Coronary artery (tissue), 2 donors: ENCODE results near the gene LGR5.
"Not testable (repeated sequence)": the region's sequence is repeated elsewhere in the genome, so short reads cannot be mapped to it uniquely, and the experiment has no call there.

Source experiments
- DNase-seq: peaks from one replicate; pipeline ENCODE4 v3.0.0-alpha.2; 2017; ENCODE audit warnings: low spot score
- H3K27ac ChIP-seq, 2 donors: fragments of 200-600 bp; sonication (generic); one replicate each; pipeline ENCODE4 v1.5.1; 2016 to 2019
- H3K4me3 ChIP-seq: fragments of 200-600 bp; sonication (generic); 2 replicates; pipeline ENCODE4 v1.5.1; 2016; ENCODE audit warnings: mild to moderate bottlenecking, moderate library complexity
- TF ChIP-seq, protein P1 (sequence below): fragments of 200-600 bp; sonication (generic); IDR thresholded peaks from one replicate; pipeline ENCODE4 v1.5.1; 2019; ENCODE audit warnings: antibody characterized with exemption

Gene LGR5

DNA sequence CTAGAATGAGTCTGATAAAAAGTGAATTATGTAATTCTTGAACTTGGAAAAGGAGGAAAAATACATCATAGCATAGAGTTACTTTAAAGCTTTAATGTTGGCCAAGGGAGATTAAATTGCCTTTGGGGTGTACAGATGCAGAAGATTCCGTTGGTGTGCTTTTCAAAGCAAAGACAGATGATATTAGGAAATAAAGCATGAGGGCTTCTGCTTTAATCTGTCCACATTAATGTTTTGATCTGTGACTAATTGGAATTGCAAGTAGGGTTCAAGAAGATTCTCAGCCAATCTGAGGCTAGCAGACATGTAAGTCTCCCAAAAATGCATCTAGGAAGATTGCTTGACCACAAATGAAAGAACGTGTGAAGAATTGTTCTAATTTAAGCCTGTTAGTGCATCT is 35.2 kb downstream of the LGR5 start:
- TF ChIP-seq, protein P1, sequence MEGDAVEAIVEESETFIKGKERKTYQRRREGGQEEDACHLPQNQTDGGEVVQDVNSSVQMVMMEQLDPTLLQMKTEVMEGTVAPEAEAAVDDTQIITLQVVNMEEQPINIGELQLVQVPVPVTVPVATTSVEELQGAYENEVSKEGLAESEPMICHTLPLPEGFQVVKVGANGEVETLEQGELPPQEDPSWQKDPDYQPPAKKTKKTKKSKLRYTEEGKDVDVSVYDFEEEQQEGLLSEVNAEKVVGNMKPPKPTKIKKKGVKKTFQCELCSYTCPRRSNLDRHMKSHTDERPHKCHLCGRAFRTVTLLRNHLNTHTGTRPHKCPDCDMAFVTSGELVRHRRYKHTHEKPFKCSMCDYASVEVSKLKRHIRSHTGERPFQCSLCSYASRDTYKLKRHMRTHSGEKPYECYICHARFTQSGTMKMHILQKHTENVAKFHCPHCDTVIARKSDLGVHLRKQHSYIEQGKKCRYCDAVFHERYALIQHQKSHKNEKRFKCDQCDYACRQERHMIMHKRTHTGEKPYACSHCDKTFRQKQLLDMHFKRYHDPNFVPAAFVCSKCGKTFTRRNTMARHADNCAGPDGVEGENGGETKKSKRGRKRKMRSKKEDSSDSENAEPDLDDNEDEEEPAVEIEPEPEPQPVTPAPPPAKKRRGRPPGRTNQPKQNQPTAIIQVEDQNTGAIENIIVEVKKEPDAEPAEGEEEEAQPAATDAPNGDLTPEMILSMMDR = no peak
- H3K27ac ChIP-seq = no peak overlapping the region
- no peak overlapping the region for H3K4me3 ChIP-seq
- no peak for DNase-seq

DNA sequence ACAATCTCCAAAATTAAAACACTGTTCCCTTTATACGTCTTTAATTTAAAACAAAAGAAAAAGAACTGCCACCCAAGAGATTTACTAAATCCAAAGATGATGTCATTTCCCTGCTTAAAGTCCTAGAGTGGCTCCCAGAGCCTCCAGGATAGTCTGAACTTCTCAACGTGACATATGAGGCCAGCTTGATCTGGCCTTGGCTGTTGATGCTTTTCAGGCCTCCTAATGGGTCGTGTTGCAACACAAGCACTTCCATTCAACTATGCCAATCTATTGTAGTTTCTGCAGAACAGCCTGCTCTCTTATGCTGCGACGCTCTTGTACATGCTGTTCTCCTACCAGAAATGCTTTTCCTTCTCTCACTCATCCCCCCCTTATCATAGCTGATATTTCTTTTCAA is 35.7 kb downstream of the LGR5 start:
- TF ChIP-seq, protein P1 = no peak
- no peak overlapping the region for H3K4me3 ChIP-seq
- DNase-seq = no peak
- no peak overlapping the region for H3K27ac ChIP-seq

DNA sequence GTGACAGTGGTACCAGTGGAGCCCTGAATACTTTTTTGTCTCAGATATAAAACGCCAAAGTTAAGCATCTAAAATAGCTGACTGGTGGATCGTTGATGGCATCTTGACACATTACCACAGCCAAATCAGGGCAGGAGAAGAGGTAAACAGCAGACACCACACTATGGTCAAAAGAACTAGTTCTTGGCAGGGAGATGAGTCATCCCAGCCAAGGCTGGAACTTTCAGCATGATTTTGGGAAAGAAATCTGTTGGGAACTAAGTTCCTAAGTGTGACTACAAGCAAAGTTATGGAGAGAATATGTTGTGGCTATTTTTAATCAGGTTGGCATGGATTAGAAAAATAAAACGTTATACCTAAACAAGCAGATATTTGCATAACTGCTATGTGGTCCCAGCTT is 36.9 kb downstream of the LGR5 start:
- Histone ChIP-seq H3K27ac (peak overlapping the region; percentile 27 to 77), H3K4me3 (peak overlapping the region; percentile 2)
- TF ChIP-seq, protein P1 = no peak
- DNase-seq = no peak

DNA sequence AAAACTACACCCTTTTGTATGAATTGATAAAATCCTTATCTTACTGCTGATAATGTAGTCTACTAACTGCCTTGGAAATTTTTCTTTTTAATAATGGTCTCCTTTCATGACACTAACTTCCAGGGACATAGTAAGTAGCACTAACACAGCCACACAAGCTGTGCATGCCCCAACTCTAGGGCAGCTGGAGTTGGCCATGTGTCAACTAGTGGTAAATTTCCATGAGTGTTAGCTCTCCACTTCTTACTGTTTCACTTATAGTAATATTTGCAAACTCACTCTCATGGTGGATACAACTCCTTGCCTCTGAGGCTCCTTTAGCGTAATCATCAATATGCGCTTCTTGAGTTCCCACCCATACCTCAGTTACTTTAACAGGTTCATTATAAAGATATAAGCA is 38.0 kb downstream of the LGR5 start:
- no peak for DNase-seq
- no peak overlapping the region for H3K4me3 ChIP-seq
- H3K27ac ChIP-seq = no peak overlapping the region
- TF ChIP-seq, protein P1 = no peak

DNA sequence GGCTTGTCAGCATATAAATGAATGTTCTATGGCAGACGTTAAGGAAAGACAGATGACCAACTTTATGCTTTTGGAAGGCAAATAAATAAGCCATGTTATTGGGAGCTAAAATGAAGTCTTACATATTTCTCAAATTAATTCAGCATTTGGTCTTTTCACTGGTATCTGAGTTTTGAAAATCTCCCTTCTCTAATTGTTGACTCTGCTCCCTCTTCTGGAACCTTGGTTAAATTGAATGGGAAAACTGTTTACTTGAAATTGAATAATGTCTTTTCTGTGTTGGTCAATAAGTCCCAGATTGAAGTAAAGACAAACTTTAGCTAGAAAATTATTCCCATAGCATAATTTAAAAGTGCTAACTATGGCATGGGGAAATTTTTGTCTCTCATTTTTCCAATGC is 38.7 kb downstream of the LGR5 start:
- no peak overlapping the region for H3K4me3 ChIP-seq
- DNase-seq = no peak
- H3K27ac ChIP-seq = no peak overlapping the region
- TF ChIP-seq, protein P1 = no peak

DNA sequence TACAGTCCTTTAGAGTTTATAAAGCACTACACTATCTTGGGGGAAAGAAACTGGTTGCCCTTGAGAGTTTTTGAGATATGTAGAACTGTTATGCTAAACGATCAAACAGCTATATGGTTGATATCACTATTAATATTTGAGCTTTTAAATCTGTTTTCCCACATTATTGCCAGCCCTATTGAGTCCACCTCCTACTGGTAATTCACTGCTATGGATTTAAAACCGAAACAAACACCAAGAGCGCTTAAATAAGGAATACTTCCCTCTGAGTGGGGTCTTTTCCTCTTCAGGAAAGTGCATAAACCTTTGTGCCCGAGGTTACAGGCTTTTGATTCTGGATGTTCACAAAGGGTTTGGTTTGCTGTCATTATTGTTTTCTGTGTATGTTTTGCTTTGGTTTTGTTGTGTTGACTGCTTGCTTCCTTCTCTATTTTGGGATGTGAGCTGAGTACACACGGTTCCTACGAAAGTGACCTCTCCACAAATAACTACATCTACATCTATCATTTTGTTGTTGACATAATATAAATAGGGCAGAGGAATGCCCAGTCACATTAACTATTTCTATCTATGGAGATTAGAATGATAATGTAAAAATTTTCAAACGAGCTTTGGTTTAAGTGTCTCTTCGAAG is 44.8 kb downstream of the LGR5 start:
- no peak for DNase-seq
- Histone ChIP-seq H3K4me3 (no peak overlapping the region), H3K27ac (no peak overlapping the region)
- TF ChIP-seq, protein P1 = no peak

DNA sequence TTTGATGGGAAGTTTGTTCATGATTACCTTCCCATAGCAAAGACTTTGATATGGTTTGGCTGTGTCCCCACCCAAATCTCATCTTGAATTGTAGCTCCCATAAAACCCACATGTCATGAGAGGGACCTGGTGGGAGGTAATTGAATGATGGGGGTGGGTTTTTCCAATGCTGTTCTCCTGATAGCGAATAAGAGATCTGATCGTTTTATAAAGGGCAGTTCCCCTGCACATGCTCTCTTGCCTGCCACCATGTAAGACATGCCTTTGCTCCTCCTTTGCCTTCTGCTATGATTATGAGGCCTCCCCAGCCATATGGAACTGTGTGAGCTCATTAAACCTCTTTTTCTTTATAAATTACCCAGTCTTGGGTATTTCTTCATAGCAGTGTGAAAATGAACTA is 51.2 kb downstream of the LGR5 start:
- not testable (repeated sequence) for H3K4me3 ChIP-seq, DNase-seq, H3K27ac ChIP-seq
